Small intestine (tissue), 7 donors: Measurements from ENCODE around the gene SMIM35. TPM values are rescaled to one million over a fixed set of nuclear protein-coding genes. Genes with fewer than 3 reads are reported as not detected.

Experiments
- DNase-seq, 2 donors: peaks; one replicate each; pipeline versions ENCODE4 v3.0.0 to v3.0.0-alpha.2; 2013
- FAIRE-seq: peaks from 2 replicates; lab custom pipeline; 2012; peaks lifted over from hg19 to GRCh38; lab: Jason Lieb, UNC
- H3K27ac ChIP-seq, 3 donors: one replicate each; pipeline ENCODE4 v1.5.1; 2013; ENCODE audit warnings: low read length in 2 of 3, mild to moderate bottlenecking in 2 of 3, control low read depth in 1 of 3, inconsistent platforms in 1 of 3, low read depth in 1 of 3, moderate library complexity in 1 of 3
- H3K27me3 ChIP-seq, 3 donors: one replicate each; pipeline ENCODE4 v1.6.1; 2013; ENCODE audit warnings: low read length in 3 of 3, inconsistent platforms in 1 of 3; ENCODE audit not compliant: control insufficient read depth in 3 of 3, insufficient read depth in 3 of 3
- H3K36me3 ChIP-seq, 3 donors: one replicate each; pipeline ENCODE4 v1.6.1; 2013; ENCODE audit warnings: low read length in 3 of 3, inconsistent platforms in 1 of 3, low read depth in 1 of 3, mild to moderate bottlenecking in 1 of 3, moderate library complexity in 1 of 3; ENCODE audit not compliant: control insufficient read depth in 3 of 3, insufficient read depth in 2 of 3
- H3K4me1 ChIP-seq, 3 donors: one replicate each; pipeline ENCODE4 v1.6.1; 2013; ENCODE audit warnings: low read length in 2 of 3, inconsistent platforms in 1 of 3, low read depth in 1 of 3, mild to moderate bottlenecking in 1 of 3, moderate library complexity in 1 of 3; ENCODE audit not compliant: control insufficient read depth in 3 of 3, insufficient read depth in 2 of 3
- H3K4me3 ChIP-seq, 3 donors: one replicate each; pipeline ENCODE4 v1.5.1; 2013; ENCODE audit warnings: low read length in 3 of 3, control low read depth in 1 of 3, inconsistent platforms in 1 of 3, low read depth in 1 of 3, mild to moderate bottlenecking in 1 of 3, moderate library complexity in 1 of 3
- H3K9me3 ChIP-seq, 2 donors: one replicate each; pipeline ENCODE4 v1.6.1; 2013; ENCODE audit warnings: low read depth in 1 of 2, low read length in 1 of 2; ENCODE audit not compliant: control insufficient read depth in 2 of 2, insufficient read depth in 1 of 2
- WGBS, 3 donors: extraction: QIAGEN DNeasy Blood & Tissue Kit; methylation state at CpG; one replicate each; pipeline ENCODE4 v1.1.7; 2013; 5-methylcytosine and 5-hydroxymethylcytosine counted together
- polyA plus RNA-seq, 4 donors: library from polyadenylated mRNA; stranded (reverse) in 3 of 4; unstranded in 1 of 4; fragments of 200-250 nt in 3 of 4; fragments of 120-200 nt in 1 of 4; gene quantifications; one replicate each; pipeline versions ENCODE4 v1.2.1 to v1.2.3, GENCODE V29; 2013
- donor health status: healthy with polysubstance abuse.
- donor health status: control.
- donor health status: control.
- donor health status: Bipolar disorder and iron deficiency.
- donor health status: healthy.

The SMIM35 gene
- polyA plus RNA-seq, 4 donors: 0.03 to 0.44 TPM; not detected in 2

DNA sequence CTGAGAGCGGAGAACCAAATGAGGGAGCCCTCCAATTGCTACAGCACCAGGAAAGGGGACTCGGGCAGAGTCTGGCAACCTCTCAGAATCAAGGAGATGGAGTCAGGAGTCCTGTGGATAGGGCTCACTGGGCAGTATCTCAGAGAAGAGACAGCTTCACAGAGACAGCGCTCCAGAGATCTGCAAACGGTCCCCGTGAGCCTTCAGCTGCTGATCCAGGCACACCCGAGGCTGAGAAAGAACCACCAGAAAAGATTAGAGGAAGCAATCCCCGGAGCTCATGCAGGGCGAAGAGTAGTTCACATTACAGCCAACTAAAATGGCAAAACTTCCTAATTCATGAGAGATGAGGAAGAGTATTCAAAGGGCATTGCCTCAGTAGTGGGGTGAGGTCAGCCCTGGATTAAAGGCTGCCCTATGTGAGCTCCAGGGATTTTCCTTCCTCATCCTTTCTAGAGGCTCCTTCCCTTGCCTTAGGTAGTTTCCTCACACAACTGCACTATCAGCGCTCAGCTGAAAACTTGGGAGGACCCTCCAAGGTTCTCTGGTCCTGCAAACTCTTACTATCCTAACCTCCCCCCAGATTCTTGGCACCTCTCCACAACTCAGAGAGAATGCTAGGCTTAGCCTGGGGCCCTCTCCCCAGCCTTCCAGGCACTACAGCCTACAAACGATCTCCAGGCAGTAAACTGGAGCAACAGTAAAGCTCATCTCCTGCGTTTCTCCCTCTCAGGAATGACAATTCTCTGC lies 42.1 kb upstream of the SMIM35 start:
- WGBS, 3 donors: 70 to 78% (median 73%) methylated on average over 11 of the region's 11 CpGs
- DNase-seq: no peak
- Histone ChIP-seq H3K4me1 (no peaks in the 10 kb centered on the region), H3K4me3 (no peak overlapping the region), H3K27me3 (no peaks in the 10 kb centered on the region), H3K9me3 (no peaks in the 10 kb centered on the region), H3K27ac (no peak overlapping the region), H3K36me3 (peaks cover 0 to 14% (median 0%) of the 10 kb centered on the region in 3 donors)
- no peak for FAIRE-seq

DNA sequence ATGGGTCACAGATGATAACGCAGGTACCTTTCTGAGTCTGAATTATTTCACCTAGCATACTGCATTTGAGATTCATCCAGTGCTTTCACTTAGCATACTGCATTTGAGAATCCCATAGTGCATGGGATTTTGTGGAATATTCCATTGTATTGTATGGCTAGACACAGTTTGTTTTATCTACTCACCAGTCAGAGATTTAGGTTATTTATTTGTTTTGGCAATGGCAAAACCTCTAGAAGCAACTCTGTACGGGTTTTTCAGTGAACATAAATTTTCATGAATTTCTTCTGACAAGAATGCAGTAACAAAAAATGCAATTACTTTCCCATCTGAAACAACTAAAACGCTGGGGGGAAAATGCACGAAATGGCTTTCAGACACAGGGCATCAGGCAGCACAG lies 41.5 kb upstream of the SMIM35 start:
- Histone ChIP-seq H3K27me3 (no peaks in the 10 kb centered on the region), H3K9me3 (no peaks in the 10 kb centered on the region), H3K4me1 (no peaks in the 10 kb centered on the region), H3K27ac (no peak overlapping the region), H3K4me3 (no peak overlapping the region), H3K36me3 (peaks cover 0 to 14% (median 0%) of the 10 kb centered on the region in 3 donors)
- 72 to 77% (median 76%) methylated on average over 4 of the region's 4 CpGs for WGBS, 3 donors
- no peak for DNase-seq
- no peak for FAIRE-seq

GRCh38 chr11:118126082-118126838 lies 39.5 kb upstream of the SMIM35 start:
- FAIRE-seq: no peak
- WGBS, 3 donors: 82 to 86% (median 84%) methylated on average over 7 of the region's 7 CpGs
- Histone ChIP-seq H3K36me3 (peaks cover 0 to 9% (median 0%) of the 10 kb centered on the region in 3 donors), H3K4me3 (no peak overlapping the region), H3K27me3 (no peaks in the 10 kb centered on the region), H3K27ac (no peak overlapping the region), H3K4me1 (no peaks in the 10 kb centered on the region), H3K9me3 (no peaks in the 10 kb centered on the region)
- DNase-seq: no peak

GRCh38 chr11:118124929-118125535 lies 38.3 kb upstream of the SMIM35 start:
- Histone ChIP-seq H3K4me1 (no peaks in the 10 kb centered on the region), H3K27ac (no peak overlapping the region), H3K9me3 (no peaks in the 10 kb centered on the region), H3K27me3 (no peaks in the 10 kb centered on the region), H3K4me3 (no peak overlapping the region), H3K36me3 (peaks cover 0 to 9% (median 0%) of the 10 kb centered on the region in 3 donors)
- 80 to 95% (median 86%) methylated on average over 8 of the region's 8 CpGs for WGBS, 3 donors
- no peak for DNase-seq
- FAIRE-seq: no peak

DNA sequence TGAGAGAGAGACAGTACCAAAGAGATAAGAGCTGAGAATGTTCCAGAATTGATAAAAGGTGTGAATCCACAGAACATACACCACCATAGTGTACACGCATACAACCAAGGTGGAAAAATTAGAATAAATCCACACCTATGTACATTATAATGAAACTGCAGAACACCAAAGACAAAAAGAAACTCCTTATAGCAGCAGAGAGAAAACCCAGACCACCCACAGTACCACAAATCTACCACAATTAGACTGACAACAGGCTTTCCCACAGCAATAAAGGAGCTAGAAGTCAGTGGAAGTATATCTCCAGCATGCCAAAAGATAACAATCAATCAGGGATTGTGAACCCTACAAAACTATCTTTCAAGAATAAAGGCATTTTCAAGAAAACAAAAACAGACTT lies 34.0 kb upstream of the SMIM35 start:
- H3K9me3 ChIP-seq: no peaks in the 10 kb centered on the region
- no peaks in the 10 kb centered on the region for H3K27me3 ChIP-seq
- peaks cover 2 to 27% (median 7%) of the 10 kb centered on the region in 3 donors for H3K36me3 ChIP-seq
- no peak overlapping the region for H3K27ac ChIP-seq
- H3K4me1 ChIP-seq: no peaks in the 10 kb centered on the region
- FAIRE-seq (no peak), DNase-seq (no peak)
- 91 to 93% (median 92%) methylated on average over 1 of the region's 1 CpG for WGBS, 3 donors
- no peak overlapping the region for H3K4me3 ChIP-seq

- no peak for DNase-seq
- Histone ChIP-seq H3K36me3 (peaks cover 2 to 42% (median 12%) of the 10 kb centered on the region in 3 donors), H3K4me3 (no peak overlapping the region), H3K9me3 (no peaks in the 10 kb centered on the region), H3K27me3 (no peaks in the 10 kb centered on the region), H3K4me1 (no peaks in the 10 kb centered on the region), H3K27ac (no peak overlapping the region)
- WGBS, 3 donors: 73 to 88% (median 73%) methylated on average over 9 of the region's 9 CpGs
- FAIRE-seq: no peak
These were observed 31.2 kb upstream of the SMIM35 start for GRCh38 chr11:118117790-118118601.

DNA sequence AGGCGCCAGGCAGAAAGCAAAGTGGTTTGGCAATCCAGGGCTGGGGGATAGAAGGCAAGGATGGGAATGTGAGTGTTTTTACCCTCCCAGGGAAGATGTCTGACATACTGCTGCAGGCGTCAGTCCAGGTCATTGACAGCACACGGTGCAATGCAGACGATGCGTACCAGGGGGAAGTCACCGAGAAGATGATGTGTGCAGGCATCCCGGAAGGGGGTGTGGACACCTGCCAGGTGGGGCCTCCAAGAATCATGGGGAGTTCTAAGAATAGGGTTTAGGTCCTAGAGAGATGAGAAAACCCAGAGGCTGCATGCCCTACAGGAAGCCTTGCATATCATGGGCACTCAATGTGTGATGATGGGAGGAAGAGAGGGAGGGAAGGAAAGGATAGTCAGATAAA lies 28.3 kb upstream of the SMIM35 start:
- H3K27ac ChIP-seq: no peak overlapping the region
- no peak for FAIRE-seq
- WGBS, 3 donors: 91 to 99% (median 96%) methylated on average over 7 of the region's 7 CpGs

DNA sequence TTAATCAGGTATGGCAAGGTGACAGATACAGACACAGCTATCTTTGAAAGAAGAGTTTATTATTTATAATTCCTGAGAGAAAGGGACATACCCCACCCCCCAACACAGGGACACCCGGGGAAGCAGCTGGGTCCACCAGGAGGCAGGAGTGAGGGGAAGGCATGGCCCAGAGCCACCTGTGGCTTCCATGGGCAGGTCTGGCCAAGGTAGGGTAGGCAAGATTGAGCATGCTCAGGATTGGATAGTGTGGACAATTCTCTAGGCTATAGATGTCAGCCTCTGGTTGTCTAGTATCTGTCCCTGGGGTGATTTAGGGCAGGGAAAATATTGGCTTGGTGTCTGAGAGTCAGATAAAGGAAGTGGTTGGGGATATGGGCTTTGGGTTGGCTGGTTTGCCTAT lies 27.5 kb upstream of the SMIM35 start:
- DNase-seq: no peak
- WGBS, 3 donors: 79 to 90% (median 88%) methylated on average over 1 of the region's 1 CpG
- Histone ChIP-seq H3K27ac (no peak overlapping the region), H3K4me1 (peaks cover 0 to 7% (median 3%) of the 10 kb centered on the region in 3 donors), H3K9me3 (no peaks in the 10 kb centered on the region), H3K4me3 (no peak overlapping the region), H3K36me3 (peaks cover 2 to 72% (median 12%) of the 10 kb centered on the region in 3 donors), H3K27me3 (no peaks in the 10 kb centered on the region)
- no peak for FAIRE-seq

More for the DNA sequence above, 28.3 kb upstream of the SMIM35 start:
- no peaks in the 10 kb centered on the region for H3K9me3 ChIP-seq
- DNase-seq: no peak
- no peak overlapping the region for H3K4me3 ChIP-seq
- H3K4me1 ChIP-seq: peaks cover 0 to 7% (median 3%) of the 10 kb centered on the region in 3 donors
- peaks cover 2 to 65% (median 12%) of the 10 kb centered on the region in 3 donors for H3K36me3 ChIP-seq
- H3K27me3 ChIP-seq: no peaks in the 10 kb centered on the region
